ENCODE results near the gene TNS3. TPM values are rescaled to one million over a fixed set of nuclear protein-coding genes. Genes with fewer than 3 reads are reported as not detected.

Gene TNS3
- total and polyA plus RNA-seq, 10 donors: 17.7 to 247 (median 147) TPM

GRCh38 chr7:47601881-47602249, 20.0 kb upstream of the TNS3 start:
- intact Hi-C loops (cut with DNase I; ENCODE audit: low total_unique reads): no loop called here
- Histone ChIP-seq H3K4me3 (no peak overlapping the region), H3K27ac (peak overlapping the region in 6 of 8 donors; percentile 29 to 81 (median 72)), H3K36me3 (no peaks in the 10 kb centered on the region), H3K4me1 (peaks cover 16 to 51% (median 27%) of the 10 kb centered on the region in 6 donors), H3K27me3 (replicated peaks in 1 of 7) (no peaks in the 10 kb centered on the region), H3K9me3 (peaks cover 0 to 22% (median 17%) of the 10 kb centered on the region in 8 donors)
- no peak for DNase-seq
- 55 to 84% (median 70%) methylated on average over 2 of the region's 2 CpGs for WGBS, 5 donors
- TF ChIP-seq POLR2A (IDR thresholded peaks at IDR 0.05) (no peak), CTCF (IDR thresholded peaks at IDR 0.05 in 8 of 11, conservative IDR thresholded peaks at IDR 0.05 in 3 of 11) (no peak), POLR2AphosphoS5 (IDR thresholded peaks at IDR 0.05) (no peak)

DNA sequence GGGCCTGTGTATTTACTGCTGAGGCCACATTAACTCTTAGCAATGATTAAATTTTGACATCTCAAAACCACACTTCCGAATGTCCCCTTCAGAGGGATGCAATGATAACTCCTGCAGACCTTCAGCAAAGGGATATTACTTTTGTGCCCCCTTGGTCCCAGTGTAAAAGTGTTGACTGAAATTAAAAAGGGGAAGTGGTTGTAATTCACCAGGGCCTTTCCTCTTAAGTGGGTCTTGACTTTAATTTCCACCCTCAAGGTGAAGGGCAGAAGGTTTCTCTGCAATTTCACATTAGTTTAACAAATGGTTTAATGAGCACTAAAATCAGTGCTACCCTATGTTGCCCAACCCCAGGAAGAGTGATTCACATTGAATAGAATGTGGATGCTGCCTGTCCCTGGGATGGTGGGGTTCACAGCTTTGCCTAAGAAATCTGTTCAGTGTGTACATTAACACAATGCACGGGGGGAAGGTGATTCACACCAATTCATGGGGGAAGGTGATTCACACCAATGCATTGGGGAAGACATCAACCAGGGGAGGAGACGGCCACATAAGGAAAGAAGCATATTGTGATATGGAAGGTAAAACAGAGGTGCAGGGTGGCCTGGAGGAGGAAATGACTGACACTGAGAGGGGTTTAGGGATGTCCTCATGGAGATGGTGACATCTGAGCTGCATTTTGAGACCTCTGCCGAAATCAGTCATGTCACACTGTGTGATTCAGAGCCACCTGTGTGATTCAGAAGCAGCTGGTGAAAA, 19.4 kb upstream of the TNS3 start:
- peak overlapping the region; percentile 36 to 81 (median 72) for H3K27ac ChIP-seq
- no peak for TF ChIP-seq CTCF (IDR thresholded peaks at IDR 0.05 in 8 of 11, conservative IDR thresholded peaks at IDR 0.05 in 3 of 11)
- no peak for TF ChIP-seq POLR2A (IDR thresholded peaks at IDR 0.05)
- TF ChIP-seq POLR2AphosphoS5 (IDR thresholded peaks at IDR 0.05): no peak
- H3K9me3 ChIP-seq: peaks cover 0 to 28% (median 22%) of the 10 kb centered on the region in 8 donors
- intact Hi-C loops (cut with DNase I; ENCODE audit: low total_unique reads): no loop called here
- 34 to 45% (median 39%) methylated on average over 4 of the region's 4 CpGs for WGBS, 5 donors
- no peaks in the 10 kb centered on the region for H3K36me3 ChIP-seq
- H3K27me3 ChIP-seq (replicated peaks in 1 of 7): no peaks in the 10 kb centered on the region
- no peak overlapping the region for H3K4me3 ChIP-seq
- no peak for DNase-seq
- H3K4me1 ChIP-seq: peaks cover 16 to 51% (median 27%) of the 10 kb centered on the region in 6 donors

DNA sequence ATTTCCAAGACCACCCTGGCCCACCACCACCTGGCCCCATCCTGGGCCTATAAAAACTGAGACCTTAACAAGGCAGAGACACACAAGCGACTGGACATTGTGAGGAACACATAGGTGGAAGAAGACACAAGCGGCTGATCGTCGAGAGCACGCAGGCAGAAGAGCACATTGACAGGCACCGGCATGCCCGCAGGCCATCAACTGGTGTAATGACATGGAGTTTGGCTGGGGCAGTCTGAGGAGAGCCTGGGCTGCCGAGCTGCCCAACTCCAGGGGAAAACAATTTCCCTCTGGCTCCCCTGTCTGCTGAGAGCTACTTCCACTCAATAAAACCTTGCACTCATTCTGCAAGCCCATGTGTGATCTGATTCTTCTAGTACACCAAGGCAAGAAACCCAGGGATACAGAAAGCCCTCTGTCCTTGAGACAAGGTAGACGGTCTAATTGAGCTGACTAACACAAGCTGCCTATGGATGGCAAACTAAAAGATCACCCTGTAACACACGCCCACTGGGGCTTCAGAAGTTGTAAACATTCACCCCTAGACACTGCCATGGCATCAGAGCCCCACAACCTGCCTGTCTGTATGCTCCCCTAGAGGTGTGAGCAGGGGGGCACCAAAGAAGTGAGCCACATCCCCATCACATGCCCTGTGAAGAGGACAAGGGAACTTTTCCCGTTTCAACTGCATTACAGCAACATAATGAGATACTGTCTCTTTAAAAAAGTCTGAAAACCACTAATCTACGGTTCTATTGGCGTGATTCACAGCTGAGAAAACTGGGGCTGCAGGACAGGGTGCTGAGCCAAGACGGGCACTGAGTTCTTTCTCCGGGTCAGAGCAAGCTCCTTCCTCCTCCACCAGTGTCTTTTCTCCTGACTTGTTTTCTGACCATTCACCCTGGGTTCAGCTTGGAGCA, 18.5 kb upstream of the TNS3 start:
- 57 to 66% (median 61%) methylated on average over 15 of the region's 15 CpGs for WGBS, 5 donors
- Histone ChIP-seq H3K27me3 (replicated peaks in 1 of 7) (no peaks in the 10 kb centered on the region), H3K4me1 (peaks cover 16 to 45% (median 27%) of the 10 kb centered on the region in 6 donors), H3K4me3 (no peak overlapping the region), H3K9me3 (peaks cover 0 to 36% (median 29%) of the 10 kb centered on the region in 8 donors), H3K27ac (peak overlapping the region; percentile 36 to 81 (median 72)), H3K36me3 (no peaks in the 10 kb centered on the region)
- TF ChIP-seq CTCF (IDR thresholded peaks at IDR 0.05 in 8 of 11, conservative IDR thresholded peaks at IDR 0.05 in 3 of 11) (no peak), POLR2AphosphoS5 (IDR thresholded peaks at IDR 0.05) (peak in 1 of 3 donors; percentile 59), POLR2A (IDR thresholded peaks at IDR 0.05) (no peak)
- intact Hi-C loops (cut with DNase I; ENCODE audit: low total_unique reads): no loop called here
- DNase-seq: no peak

All from spleen (tissue), 11 donors.